HEK293 (cell line): ENCODE data around the gene SCGB3A1.

ENCODE experiments used
- CTCF ChIA-PET: fragments of 350-600 bp; formaldehyde crosslinking; extraction: SDS; loops from one replicate; lab custom pipeline; 2021; ENCODE audit warnings: antibody characterized with exemption; lab: Yijun Ruan, JAX
- POLR2A ChIA-PET: fragments of 300-600 bp; formaldehyde crosslinking; extraction: SDS; loops from one replicate; lab custom pipeline; 2020; ENCODE audit warnings: antibody characterized with exemption, inconsistent platforms; lab: Yijun Ruan, JAX
- H3K27ac ChIP-seq: fragments of 200-500 bp; sonication (Bioruptor generic); 2 replicates; pipeline ENCODE4 v1.5.1; 2014; ENCODE audit warnings: low read depth, low read length, control low read depth, inconsistent platforms; ENCODE audit errors: extremely low read depth
- H3K36me3 ChIP-seq, 2 experiments: fragments of 200-500 bp in 1 of 2; sonication (Bioruptor generic) in 1 of 2; 1 replicate in 1 of 2; 2 replicates in 1 of 2; pipeline ENCODE4 v1.5.1; 2014 to 2017; ENCODE audit warnings: inconsistent platforms in 2 of 2, low read length in 2 of 2; ENCODE audit not compliant: control insufficient read depth in 2 of 2, insufficient read depth in 1 of 2
- H3K4me1 ChIP-seq: fragments of 200-500 bp; sonication (Bioruptor generic); 2 replicates; pipeline ENCODE4 v1.5.1; 2014; ENCODE audit warnings: mild to moderate bottlenecking, low read length, inconsistent platforms; ENCODE audit not compliant: control insufficient read depth, insufficient read depth
- H3K4me3 ChIP-seq: 2 replicates; pipeline ENCODE4 v1.5.1; 2011; ENCODE audit warnings: low read depth, mild to moderate bottlenecking, control low read depth, low read length, moderate library complexity
- H3K9me3 ChIP-seq: fragments of 200-500 bp; sonication (Bioruptor generic); 2 replicates; pipeline ENCODE4 v1.5.1; 2014; ENCODE audit warnings: low read depth, low read length, inconsistent platforms; ENCODE audit not compliant: control insufficient read depth, insufficient read depth
- KLF7 ChIP-seq: fragments of 450-650 bp; formaldehyde crosslinking; IDR thresholded peaks from 2 replicates; pipeline ENCODE4 v1.5.1; 2016; ENCODE audit warnings: missing biosample characterization, missing genetic modification characterization, borderline replicate concordance
- SP7 ChIP-seq: fragments of 450-650 bp; formaldehyde crosslinking; IDR thresholded peaks from 2 replicates; pipeline ENCODE4 v1.5.1; 2016; ENCODE audit warnings: missing biosample characterization, missing genetic modification characterization
- YY1 ChIP-seq: fragments of 450-650 bp; formaldehyde crosslinking; IDR thresholded peaks from 2 replicates; pipeline ENCODE4 v1.5.1; 2018; ENCODE audit warnings: missing biosample characterization, missing genetic modification characterization
- ZNF10 ChIP-seq: fragments of 450-650 bp; formaldehyde crosslinking; IDR thresholded peaks from 2 replicates; pipeline ENCODE4 v1.5.1; 2017; ENCODE audit warnings: missing biosample characterization, missing genetic modification characterization
- ZNF148 ChIP-seq: fragments of 450-650 bp; formaldehyde crosslinking; IDR thresholded peaks from 2 replicates; pipeline ENCODE4 v1.5.0; 2017; ENCODE audit warnings: missing biosample characterization, missing genetic modification characterization, borderline replicate concordance
- ZNF169 ChIP-seq: fragments of 450-650 bp; formaldehyde crosslinking; IDR thresholded peaks from 2 replicates; pipeline ENCODE4 v1.5.1; 2016; ENCODE audit warnings: missing biosample characterization, missing genetic modification characterization
- ZNF214 ChIP-seq: fragments of 450-650 bp; formaldehyde crosslinking; IDR thresholded peaks from 2 replicates; pipeline ENCODE4 v1.5.1; 2017; ENCODE audit warnings: missing biosample characterization, mild to moderate bottlenecking, missing genetic modification characterization, borderline replicate concordance
- ZNF223 ChIP-seq: fragments of 450-650 bp; formaldehyde crosslinking; IDR thresholded peaks from 2 replicates; pipeline ENCODE4 v1.5.1; 2016; ENCODE audit warnings: missing biosample characterization, missing genetic modification characterization
- ZNF341 ChIP-seq: fragments of 450-650 bp; formaldehyde crosslinking; IDR thresholded peaks from 2 replicates; pipeline ENCODE4; 2016; ENCODE audit warnings: low read depth, missing biosample characterization, missing genetic modification characterization
- ZNF423 ChIP-seq: fragments of 450-650 bp; formaldehyde crosslinking; IDR thresholded peaks from 2 replicates; pipeline ENCODE4 v1.5.1; 2016; ENCODE audit warnings: missing biosample characterization, missing genetic modification characterization
- ZNF571 ChIP-seq: fragments of 450-650 bp; formaldehyde crosslinking; IDR thresholded peaks from 2 replicates; pipeline ENCODE4 v1.5.0; 2017; ENCODE audit warnings: missing biosample characterization, missing genetic modification characterization
- ZNF610 ChIP-seq: fragments of 450-650 bp; formaldehyde crosslinking; IDR thresholded peaks from 2 replicates; pipeline ENCODE4 v1.5.1; 2016; ENCODE audit warnings: missing biosample characterization, missing genetic modification characterization, borderline replicate concordance
- ZNF624 ChIP-seq: fragments of 450-650 bp; formaldehyde crosslinking; IDR thresholded peaks from 2 replicates; pipeline ENCODE4 v1.5.1; 2017; ENCODE audit warnings: missing biosample characterization, missing genetic modification characterization
- ZNF645 ChIP-seq: fragments of 450-650 bp; formaldehyde crosslinking; IDR thresholded peaks from 2 replicates; pipeline ENCODE4; 2016; ENCODE audit warnings: missing biosample characterization, missing genetic modification characterization
- ZNF792 ChIP-seq: fragments of 450-650 bp; formaldehyde crosslinking; IDR thresholded peaks from 2 replicates; pipeline ENCODE4 v1.5.1; 2016; ENCODE audit warnings: missing biosample characterization, missing genetic modification characterization
- ZNF830 ChIP-seq: fragments of 450-650 bp; IDR thresholded peaks from 2 replicates; pipeline ENCODE4 v1.5.0; 2018; ENCODE audit warnings: missing biosample characterization, missing genetic modification characterization, low read depth, mild to moderate bottlenecking, moderate library complexity
- TF ChIP-seq, protein P1 (sequence below): fragments of 450-650 bp; formaldehyde crosslinking; IDR thresholded peaks from 2 replicates; pipeline ENCODE4 v1.5.1; 2016; ENCODE audit warnings: missing biosample characterization, missing genetic modification characterization
- TF ChIP-seq, protein P2 (sequence below): fragments of 450-650 bp; formaldehyde crosslinking; IDR thresholded peaks from 2 replicates; pipeline ENCODE4 v1.5.1; 2016; ENCODE audit warnings: missing biosample characterization, missing genetic modification characterization

The SCGB3A1 gene

DNA sequence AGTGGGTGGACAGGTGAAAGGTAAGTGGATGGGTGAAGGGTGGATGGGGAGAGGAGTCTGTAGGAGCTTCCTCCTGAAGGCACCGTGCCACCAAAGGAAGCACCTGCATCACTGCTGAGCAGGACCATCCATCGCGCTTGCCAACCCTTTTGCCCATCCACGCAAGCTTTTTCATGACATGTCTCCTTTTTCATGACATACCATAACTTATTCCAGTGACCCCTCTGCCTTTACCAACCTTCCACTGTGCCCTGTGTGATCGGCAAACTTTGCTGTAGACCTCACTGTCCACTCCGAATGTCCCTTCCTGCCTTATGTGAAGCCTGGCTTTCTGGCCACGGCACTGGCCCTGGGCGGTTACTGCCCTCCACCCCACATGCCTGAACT, 44.7 kb upstream of the SCGB3A1 start:
- TF ChIP-seq SP7 (tag by site-specific recombination) = no peak
- no peak for TF ChIP-seq ZNF341 (tag by site-specific recombination)
- no peak for TF ChIP-seq KLF7
- no peak for TF ChIP-seq ZNF624 (tag by site-specific recombination)
- TF ChIP-seq ZNF10 (tag by site-specific recombination) = no peak
- no peak for TF ChIP-seq ZNF223 (tag by site-specific recombination)
- TF ChIP-seq ZNF645 (tag by site-specific recombination) = no peak
- TF ChIP-seq ZNF571 (tag by site-specific recombination) = no peak
- TF ChIP-seq ZNF214 = no peak
- TF ChIP-seq ZNF169 (tag by site-specific recombination) = no peak
- no peak for TF ChIP-seq ZNF792 (tag by site-specific recombination)
- TF ChIP-seq ZNF830 (tag by site-specific recombination) = no peak
- TF ChIP-seq YY1 = no peak
- no peak for TF ChIP-seq ZNF423 (tag by site-specific recombination)
- TF ChIP-seq, protein P1, sequence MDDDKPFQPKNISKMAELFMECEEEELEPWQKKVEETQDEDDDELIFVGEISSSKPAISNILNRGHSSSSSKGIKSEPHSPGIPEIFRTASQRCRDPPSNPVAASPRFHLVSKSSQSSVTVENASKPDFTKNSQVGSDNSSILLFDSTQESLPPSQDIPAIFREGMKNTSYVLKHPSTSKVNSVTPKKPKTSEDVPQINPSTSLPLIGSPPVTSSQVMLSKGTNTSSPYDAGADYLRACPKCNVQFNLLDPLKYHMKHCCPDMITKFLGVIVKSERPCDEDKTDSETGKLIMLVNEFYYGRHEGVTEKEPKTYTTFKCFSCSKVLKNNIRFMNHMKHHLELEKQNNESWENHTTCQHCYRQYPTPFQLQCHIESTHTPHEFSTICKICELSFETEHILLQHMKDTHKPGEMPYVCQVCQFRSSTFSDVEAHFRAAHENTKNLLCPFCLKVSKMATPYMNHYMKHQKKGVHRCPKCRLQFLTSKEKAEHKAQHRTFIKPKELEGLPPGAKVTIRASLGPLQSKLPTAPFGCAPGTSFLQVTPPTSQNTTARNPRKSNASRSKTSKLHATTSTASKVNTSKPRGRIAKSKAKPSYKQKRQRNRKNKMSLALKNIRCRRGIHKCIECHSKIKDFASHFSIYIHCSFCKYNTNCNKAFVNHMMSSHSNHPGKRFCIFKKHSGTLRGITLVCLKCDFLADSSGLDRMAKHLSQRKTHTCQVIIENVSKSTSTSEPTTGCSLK (tag by site-specific recombination) = no peak
- no peak for TF ChIP-seq ZNF148 (tag by site-specific recombination)
- TF ChIP-seq, all 188 proteins: peak for 0
- Histone ChIP-seq H3K9me3 (no peaks in the 10 kb centered on the region), H3K4me3 (no peak overlapping the region), H3K4me1 (no peaks in the 10 kb centered on the region), H3K27ac (no peak overlapping the region), H3K36me3 (no peaks in the 10 kb centered on the region)
- ChIA-PET CTCF (interaction anchor here (1.5 kb wide), 1 partner anchor 11 kb away, joined by 3 read pairs; no protein-coding TSS in a partner anchor), POLR2A (no interaction called here)

GRCh38 chr5:180633283-180634177, 42.2 kb upstream of the SCGB3A1 start:
- POLR2A ChIA-PET = interaction anchor here (0.6 to 1.2 kb wide), 2 partner anchors 14 to 706 kb away, joined by 3 read pairs; no protein-coding TSS in a partner anchor
- Histone ChIP-seq H3K4me1 (no peaks in the 10 kb centered on the region), H3K4me3 (no peak overlapping the region), H3K36me3 (no peaks in the 10 kb centered on the region), H3K9me3 (no peaks in the 10 kb centered on the region), H3K27ac (no peak overlapping the region)
- TF ChIP-seq, protein P2, sequence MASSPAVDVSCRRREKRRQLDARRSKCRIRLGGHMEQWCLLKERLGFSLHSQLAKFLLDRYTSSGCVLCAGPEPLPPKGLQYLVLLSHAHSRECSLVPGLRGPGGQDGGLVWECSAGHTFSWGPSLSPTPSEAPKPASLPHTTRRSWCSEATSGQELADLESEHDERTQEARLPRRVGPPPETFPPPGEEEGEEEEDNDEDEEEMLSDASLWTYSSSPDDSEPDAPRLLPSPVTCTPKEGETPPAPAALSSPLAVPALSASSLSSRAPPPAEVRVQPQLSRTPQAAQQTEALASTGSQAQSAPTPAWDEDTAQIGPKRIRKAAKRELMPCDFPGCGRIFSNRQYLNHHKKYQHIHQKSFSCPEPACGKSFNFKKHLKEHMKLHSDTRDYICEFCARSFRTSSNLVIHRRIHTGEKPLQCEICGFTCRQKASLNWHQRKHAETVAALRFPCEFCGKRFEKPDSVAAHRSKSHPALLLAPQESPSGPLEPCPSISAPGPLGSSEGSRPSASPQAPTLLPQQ (tag by site-specific recombination) = no peak
- TF ChIP-seq ZNF610 (tag by site-specific recombination) = no peak
- CTCF ChIA-PET = interaction anchor here (0.6 kb wide), 1 partner anchor 149 kb away, joined by 4 read pairs; no protein-coding TSS in a partner anchor
